HFF-Myc (cell line): ENCODE measurements around the gene MPV17.
A peak's percentile ranks its signal among the peaks of the same experiment; 100 is the strongest.

ENCODE experiments used
- DNase-seq: peaks from one replicate; pipeline ENCODE4 v3.0.0-alpha.2; 2011; ENCODE audit warnings: low read depth; ENCODE audit errors: extremely low read depth
- H3K4me3 ChIP-seq: replicated peaks from 2 replicates; pipeline ENCODE4 v1.5.1; 2011; ENCODE audit warnings: low read depth, mild to moderate bottlenecking, control low read depth, low read length
- TF ChIP-seq, protein P1 (sequence below): IDR thresholded peaks from 2 replicates; pipeline ENCODE4 v1.5.1; 2012; ENCODE audit warnings: mild to moderate bottlenecking, low read depth, low read length, control low read depth; ENCODE audit errors: missing control alignments

MPV17 gene, protein sequence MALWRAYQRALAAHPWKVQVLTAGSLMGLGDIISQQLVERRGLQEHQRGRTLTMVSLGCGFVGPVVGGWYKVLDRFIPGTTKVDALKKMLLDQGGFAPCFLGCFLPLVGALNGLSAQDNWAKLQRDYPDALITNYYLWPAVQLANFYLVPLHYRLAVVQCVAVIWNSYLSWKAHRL

DNA sequence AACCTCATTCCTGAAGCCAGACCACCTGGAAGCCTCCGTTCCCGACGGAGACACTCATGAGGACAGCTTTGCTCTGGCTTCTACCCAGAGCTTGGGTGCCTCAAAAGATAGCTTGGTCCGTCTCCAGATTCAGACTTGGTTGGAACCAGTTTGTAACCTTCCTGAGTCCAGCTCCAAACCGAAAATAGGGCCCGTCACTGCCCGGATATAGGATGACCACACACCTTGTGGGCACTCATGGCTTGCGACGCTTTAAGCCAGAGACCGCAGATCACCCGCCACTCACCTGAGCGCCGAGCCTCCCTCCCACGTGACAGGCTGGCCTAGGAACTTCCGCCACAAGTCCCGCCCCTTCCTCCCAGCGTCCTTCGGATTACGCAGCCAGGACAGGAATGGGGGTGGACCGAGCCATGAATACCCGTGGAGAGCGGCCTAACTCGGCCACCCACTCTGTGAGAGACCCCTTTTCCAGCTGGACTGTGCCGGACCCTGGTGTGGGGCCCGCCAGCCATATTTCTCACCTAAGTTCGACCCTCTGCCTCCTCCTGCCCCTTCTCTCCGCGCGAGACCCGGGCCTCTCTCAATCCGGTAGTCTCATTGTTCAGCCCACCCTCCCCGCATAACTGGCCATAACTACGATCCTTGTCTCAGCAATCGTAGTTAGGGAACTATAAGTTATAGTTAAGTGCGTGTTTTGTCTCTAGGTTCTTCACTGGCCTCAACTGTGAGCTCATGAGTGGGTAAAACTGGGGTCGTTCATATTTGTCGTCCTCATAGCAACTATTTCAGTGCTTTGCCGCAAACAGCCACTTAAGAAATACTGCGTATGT is at the start of gene MPV17:
MPV17 (minus strand) TSS at position 332 of the 830 bp plus-strand sequence. CDS start 580 bp downstream, outside the sequence.
- TF ChIP-seq, protein P1, sequence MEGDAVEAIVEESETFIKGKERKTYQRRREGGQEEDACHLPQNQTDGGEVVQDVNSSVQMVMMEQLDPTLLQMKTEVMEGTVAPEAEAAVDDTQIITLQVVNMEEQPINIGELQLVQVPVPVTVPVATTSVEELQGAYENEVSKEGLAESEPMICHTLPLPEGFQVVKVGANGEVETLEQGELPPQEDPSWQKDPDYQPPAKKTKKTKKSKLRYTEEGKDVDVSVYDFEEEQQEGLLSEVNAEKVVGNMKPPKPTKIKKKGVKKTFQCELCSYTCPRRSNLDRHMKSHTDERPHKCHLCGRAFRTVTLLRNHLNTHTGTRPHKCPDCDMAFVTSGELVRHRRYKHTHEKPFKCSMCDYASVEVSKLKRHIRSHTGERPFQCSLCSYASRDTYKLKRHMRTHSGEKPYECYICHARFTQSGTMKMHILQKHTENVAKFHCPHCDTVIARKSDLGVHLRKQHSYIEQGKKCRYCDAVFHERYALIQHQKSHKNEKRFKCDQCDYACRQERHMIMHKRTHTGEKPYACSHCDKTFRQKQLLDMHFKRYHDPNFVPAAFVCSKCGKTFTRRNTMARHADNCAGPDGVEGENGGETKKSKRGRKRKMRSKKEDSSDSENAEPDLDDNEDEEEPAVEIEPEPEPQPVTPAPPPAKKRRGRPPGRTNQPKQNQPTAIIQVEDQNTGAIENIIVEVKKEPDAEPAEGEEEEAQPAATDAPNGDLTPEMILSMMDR: no peak
- H3K4me3 ChIP-seq: peak within 1 kb of the TSS; percentile 69
- peak; percentile 74 for DNase-seq

DNA sequence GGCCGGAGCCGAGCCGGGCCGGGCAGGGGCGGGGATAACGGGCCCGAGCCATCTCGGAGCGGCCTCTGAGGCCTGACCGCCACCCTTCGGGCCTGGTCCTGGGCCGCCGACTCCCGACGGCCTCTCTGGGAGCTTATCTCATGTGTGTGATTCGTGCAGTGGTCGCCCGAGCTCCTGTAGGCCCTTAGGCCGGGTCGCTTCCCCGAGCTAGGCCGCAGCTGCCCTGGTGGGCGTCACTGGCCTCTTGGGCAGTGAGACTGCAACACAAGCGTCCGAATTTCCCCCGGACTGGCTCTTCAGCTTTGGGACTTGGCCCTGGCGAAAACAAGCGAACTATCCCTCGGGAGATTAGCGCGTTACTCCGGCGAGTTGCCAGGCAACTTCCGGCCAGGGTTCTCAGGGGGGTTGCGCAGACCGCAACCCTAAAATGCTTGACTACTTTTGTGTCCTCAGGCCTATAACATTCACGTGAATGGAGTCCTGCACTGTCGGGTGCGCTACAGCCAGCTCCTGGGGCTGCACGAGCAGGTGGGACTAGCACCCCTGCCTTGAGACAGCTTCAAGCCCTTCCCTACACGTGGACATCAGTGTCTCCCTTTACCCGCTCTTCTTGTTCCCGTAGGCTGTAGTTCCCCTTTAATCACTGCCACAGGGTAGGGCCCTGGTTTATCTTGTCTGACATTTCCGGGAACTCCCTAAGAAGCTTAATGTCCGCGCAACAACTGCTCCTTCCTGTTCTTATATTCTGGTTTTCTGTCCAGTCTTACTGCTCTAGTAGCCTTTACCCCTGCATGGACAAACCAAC is 48.1 kb upstream of the MPV17 start:
- TF ChIP-seq, protein P1: no peak
- H3K4me3 ChIP-seq: peak overlapping the region; percentile 92
- no peak for DNase-seq

DNA sequence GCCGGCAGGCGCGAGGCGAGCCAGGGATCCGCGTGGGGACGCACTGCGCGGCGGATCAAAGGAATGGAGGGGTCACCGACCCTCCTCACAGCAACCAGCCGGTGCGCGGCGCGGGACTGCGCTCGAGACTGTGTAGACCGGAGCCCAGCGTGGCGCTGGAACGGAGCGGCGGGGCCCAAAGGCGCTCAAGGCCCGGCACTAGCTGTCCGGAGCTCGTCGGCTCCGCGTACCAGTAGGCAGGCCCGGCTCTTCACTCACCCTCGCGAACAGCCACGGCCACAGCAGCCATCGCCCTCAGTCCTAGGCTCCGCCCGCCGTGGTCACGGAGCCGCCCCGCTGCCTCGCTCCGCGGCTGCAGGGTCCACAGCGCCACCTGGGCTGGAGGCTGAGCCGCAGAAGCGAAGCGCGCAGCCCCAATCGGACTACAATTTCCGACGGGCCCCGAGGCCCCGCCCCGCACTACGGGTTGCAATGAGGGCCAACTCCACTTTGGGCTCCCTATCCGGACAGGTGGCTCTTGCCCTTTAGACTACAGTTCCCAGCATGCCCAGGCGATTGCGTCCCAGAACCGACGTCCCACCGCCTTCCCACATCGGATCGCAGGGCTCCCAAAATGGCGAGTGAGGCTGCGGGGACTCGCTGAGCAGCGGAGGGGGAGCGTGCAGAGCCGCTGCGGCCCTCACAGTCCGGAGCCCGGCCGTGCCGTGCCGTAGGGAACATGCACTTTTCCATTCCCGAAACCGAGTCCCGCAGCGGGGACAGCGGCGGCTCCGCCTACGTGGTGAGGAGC is 47.3 kb upstream of the MPV17 start, which contains the start of the genes EIF2B4 and SNX17:
EIF2B4 (minus strand) TSS at position 313 of the 790 bp plus-strand sequence; CDS start at position 289, 24 bp downstream.
SNX17 (plus strand) TSS at position 591 of the 790 bp plus-strand sequence; CDS start at position 719, 128 bp downstream.
- TF ChIP-seq, protein P1: peak; percentile 77
- peak; percentile 98 for DNase-seq

DNA sequence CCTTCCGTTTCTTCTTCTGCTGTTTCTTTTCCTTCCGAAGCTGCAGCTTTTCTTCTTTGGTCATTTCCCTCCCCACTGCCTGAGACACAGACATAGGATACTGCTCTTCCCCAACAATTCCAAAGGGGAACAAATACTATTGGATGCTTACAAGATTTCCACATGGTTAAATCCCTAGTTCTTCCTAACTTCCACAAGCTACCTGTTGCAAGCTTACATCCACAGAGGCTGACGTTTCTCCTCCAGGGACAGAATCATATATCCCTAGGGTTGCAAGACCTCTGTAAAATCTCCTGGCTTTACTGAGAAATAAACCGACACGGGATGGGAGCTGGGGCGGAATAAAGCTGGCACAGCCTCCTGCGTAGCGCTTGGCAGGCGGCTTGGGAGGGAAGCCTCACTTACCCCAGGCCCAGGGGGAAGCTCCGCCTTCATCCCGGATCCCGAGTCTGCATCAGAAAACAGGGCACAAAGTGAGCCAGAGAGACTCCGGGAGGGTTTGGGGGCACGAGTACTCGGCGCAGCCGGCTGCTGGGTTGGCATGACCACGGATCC is 46.7 kb upstream of the MPV17 start:
- H3K4me3 ChIP-seq: peak overlapping the region; percentile 92
- DNase-seq: no peak
- TF ChIP-seq, protein P1: no peak

More for the DNA sequence above, 47.3 kb upstream of the MPV17 start, which contains the start of the genes EIF2B4 and SNX17:
- peak within 1 kb of the TSS; percentile 92 for H3K4me3 ChIP-seq

DNA sequence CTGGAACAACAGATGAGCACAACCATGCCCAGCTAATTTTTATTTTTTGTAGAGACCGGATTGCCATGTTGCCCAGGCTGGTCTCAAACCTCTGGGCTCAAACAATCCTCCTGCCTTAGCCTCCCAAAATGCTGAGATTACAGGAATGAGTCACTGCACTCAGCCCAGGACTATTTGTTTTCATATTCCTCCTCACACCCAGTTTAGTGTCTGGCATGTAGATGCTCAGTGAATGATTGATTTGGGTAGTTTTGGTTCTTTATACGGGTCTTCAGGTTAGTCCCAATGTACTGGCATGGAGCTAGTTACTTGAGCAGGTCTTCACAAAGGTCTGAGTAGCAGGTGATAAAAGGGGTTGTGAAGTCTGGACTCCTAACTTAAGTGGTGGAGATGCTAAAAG is 41.0 kb upstream of the MPV17 start:
- DNase-seq: no peak
- TF ChIP-seq, protein P1: no peak
- H3K4me3 ChIP-seq: no peak overlapping the region
